Measurements from ENCODE around the gene SS18L1.

- TF ChIP-seq CTCF (IDR thresholded peaks at IDR 0.05) (no peak), POLR2A (IDR thresholded peaks at IDR 0.05) (no peak)
Measured at GRCh38 chr20:62116558-62117361, 26.8 kb upstream of the SS18L1 start.

Measured in right lobe of liver (tissue), 4 donors.